Anterior cingulate cortex (tissue), 58 donors: ENCODE measurements around the gene XG.

Experiments
- DNase-seq, 58 donors: peaks; one replicate each; lab custom pipeline; 2025; lab: John Stamatoyannopoulos, UW

XG gene

GRCh38 chrX:2859197-2859797 lies 107.5 kb downstream of the XG start:
- DNase-seq, result no peak

- DNase-seq, result no peak
Measured at GRCh38 chrX:2862404-2862803, 110.6 kb downstream of the XG start.

DNA sequence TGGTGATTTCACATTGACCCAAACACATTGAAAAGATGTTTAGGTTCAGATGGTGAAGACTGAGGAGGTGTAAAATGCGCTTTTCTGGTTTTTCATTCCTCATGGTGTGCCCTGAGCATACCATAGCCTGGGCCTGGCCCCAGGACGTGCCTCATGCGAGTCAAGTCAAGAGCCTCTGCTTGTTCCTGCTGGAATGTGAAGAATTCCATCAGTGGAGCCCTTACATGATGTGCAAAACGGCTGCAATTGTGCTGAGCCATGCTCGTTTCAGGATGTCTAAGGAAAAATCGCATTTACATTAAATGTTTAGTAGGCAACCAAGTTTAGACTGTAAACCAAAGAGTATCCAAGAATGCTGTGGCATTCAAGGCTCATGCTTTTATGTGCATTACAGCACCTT lies 111.8 kb downstream of the XG start:
- DNase-seq, result no peak
